Measurements from ENCODE around the gene ABCB11.

ABCB11 gene

GRCh38 chr2:169071455-169071854 lies 40.3 kb upstream of the ABCB11 start:
- DNase-seq (ENCODE audit: extremely low spot score) = no peak
- ChIA-PET POLR2A (no interaction called here), CTCF (no interaction called here)
- TF ChIP-seq PKNOX1 (IDR thresholded peaks at IDR 0.05) (no peak), ZNF384 (IDR thresholded peaks at IDR 0.05) (no peak)

- ChIA-PET POLR2A (no interaction called here), CTCF (interaction anchor here (1.0 kb wide), 1 partner anchor 40 kb away, joined by 3 read pairs; no protein-coding TSS in a partner anchor)
- TF ChIP-seq FOXA1 (IDR thresholded peaks at IDR 0.05) = no peak
- TF ChIP-seq TARDBP (IDR thresholded peaks at IDR 0.05) = no peak
- no peak for TF ChIP-seq SP1 (IDR thresholded peaks at IDR 0.05)
- no peak for TF ChIP-seq NFRKB (IDR thresholded peaks at IDR 0.05)
- TF ChIP-seq ZNF384 (IDR thresholded peaks at IDR 0.05) = no peak
- TF ChIP-seq L3MBTL2 (conservative IDR thresholded peaks at IDR 0.05) = no peak
- TF ChIP-seq CTBP1 (IDR thresholded peaks at IDR 0.05; ENCODE audit: borderline replicate concordance) = no peak
- TF ChIP-seq BHLHE40 (IDR thresholded peaks at IDR 0.05; ENCODE audit: borderline replicate concordance) = no peak
- TF ChIP-seq ELF4 (IDR thresholded peaks at IDR 0.05) = no peak
- no peak for TF ChIP-seq FOXK2 (IDR thresholded peaks at IDR 0.05)
- no peak for TF ChIP-seq LEF1 (IDR thresholded peaks at IDR 0.05; ENCODE audit: borderline replicate concordance)
- TF ChIP-seq PKNOX1 (IDR thresholded peaks at IDR 0.05) = no peak
- no peak for TF ChIP-seq FOXM1 (IDR thresholded peaks at IDR 0.05; ENCODE audit: borderline replicate concordance)
- no peak for TF ChIP-seq SUZ12 (IDR thresholded peaks at IDR 0.05)
- no peak for TF ChIP-seq HDGF (IDR thresholded peaks at IDR 0.05; ENCODE audit: borderline replicate concordance)
- TF ChIP-seq ARNT (IDR thresholded peaks at IDR 0.05) = no peak
- DNase-seq (ENCODE audit: extremely low spot score) = no peak
Observed at GRCh38 chr2:169069833-169070232, 38.7 kb upstream of the ABCB11 start.

GRCh38 chr2:169069341-169069740 lies 38.2 kb upstream of the ABCB11 start, which contains the start of gene DHRS9:
Gene DHRS9, plus strand, starts transcription at chr2:169069563. Its CDS starts 12,019 bp downstream, at chr2:169081582.
- DNase-seq (ENCODE audit: extremely low spot score) = no peak
- CTCF ChIA-PET = interaction anchor here (1.0 kb wide), 1 partner anchor 40 kb away, joined by 3 read pairs; no protein-coding TSS in a partner anchor
- POLR2A ChIA-PET = no interaction called here
- no peak for TF ChIP-seq ZNF384 (IDR thresholded peaks at IDR 0.05)
- TF ChIP-seq NFRKB (IDR thresholded peaks at IDR 0.05) = no peak
- no peak for TF ChIP-seq ARNT (IDR thresholded peaks at IDR 0.05)
- TF ChIP-seq ELF4 (IDR thresholded peaks at IDR 0.05) = no peak
- TF ChIP-seq SP1 (IDR thresholded peaks at IDR 0.05) = no peak
- no peak for TF ChIP-seq HDGF (IDR thresholded peaks at IDR 0.05; ENCODE audit: borderline replicate concordance)
- TF ChIP-seq LEF1 (IDR thresholded peaks at IDR 0.05; ENCODE audit: borderline replicate concordance) = no peak
- no peak for TF ChIP-seq TARDBP (IDR thresholded peaks at IDR 0.05)
- no peak for TF ChIP-seq L3MBTL2 (conservative IDR thresholded peaks at IDR 0.05)
- no peak for TF ChIP-seq FOXA1 (IDR thresholded peaks at IDR 0.05)
- no peak for TF ChIP-seq CTBP1 (IDR thresholded peaks at IDR 0.05; ENCODE audit: borderline replicate concordance)
- no peak for TF ChIP-seq BHLHE40 (IDR thresholded peaks at IDR 0.05; ENCODE audit: borderline replicate concordance)
- TF ChIP-seq SUZ12 (IDR thresholded peaks at IDR 0.05) = no peak
- TF ChIP-seq PKNOX1 (IDR thresholded peaks at IDR 0.05) = no peak
- no peak for TF ChIP-seq FOXM1 (IDR thresholded peaks at IDR 0.05; ENCODE audit: borderline replicate concordance)
- no peak for TF ChIP-seq FOXK2 (IDR thresholded peaks at IDR 0.05)

GRCh38 chr2:169066897-169067296 lies 35.8 kb upstream of the ABCB11 start:
- CTCF ChIA-PET = interaction anchor here (0.5 kb wide), 1 partner anchor 737 kb away, joined by 3 read pairs; no protein-coding TSS in a partner anchor
- no peak for DNase-seq (ENCODE audit: extremely low spot score)
- POLR2A ChIA-PET = no interaction called here
- no peak for TF ChIP-seq ZNF384 (IDR thresholded peaks at IDR 0.05)
- TF ChIP-seq SUZ12 (IDR thresholded peaks at IDR 0.05) = no peak
- TF ChIP-seq ARNT (IDR thresholded peaks at IDR 0.05) = no peak
- TF ChIP-seq TARDBP (IDR thresholded peaks at IDR 0.05) = no peak
- no peak for TF ChIP-seq HDGF (IDR thresholded peaks at IDR 0.05; ENCODE audit: borderline replicate concordance)
- TF ChIP-seq ELF4 (IDR thresholded peaks at IDR 0.05) = no peak

GRCh38 chr2:169065864-169066517 lies 34.9 kb upstream of the ABCB11 start:
- POLR2A ChIA-PET = no interaction called here
- CTCF ChIA-PET = no interaction called here
- no peak for DNase-seq (ENCODE audit: extremely low spot score)
- TF ChIP-seq ZNF384 (IDR thresholded peaks at IDR 0.05) (no peak), NFRKB (IDR thresholded peaks at IDR 0.05) (no peak), FOXK2 (IDR thresholded peaks at IDR 0.05) (no peak), FOXM1 (IDR thresholded peaks at IDR 0.05; ENCODE audit: borderline replicate concordance) (no peak), HDGF (IDR thresholded peaks at IDR 0.05; ENCODE audit: borderline replicate concordance) (no peak), CTBP1 (IDR thresholded peaks at IDR 0.05; ENCODE audit: borderline replicate concordance) (no peak), LEF1 (IDR thresholded peaks at IDR 0.05; ENCODE audit: borderline replicate concordance) (no peak), SP1 (IDR thresholded peaks at IDR 0.05) (no peak), PKNOX1 (IDR thresholded peaks at IDR 0.05) (no peak), FOXA1 (IDR thresholded peaks at IDR 0.05) (no peak), BHLHE40 (IDR thresholded peaks at IDR 0.05; ENCODE audit: borderline replicate concordance) (no peak), L3MBTL2 (conservative IDR thresholded peaks at IDR 0.05) (no peak), SUZ12 (IDR thresholded peaks at IDR 0.05) (no peak), ELF4 (IDR thresholded peaks at IDR 0.05) (no peak), ARNT (IDR thresholded peaks at IDR 0.05) (no peak), TARDBP (IDR thresholded peaks at IDR 0.05) (no peak)

Measured in HEK293T (cell line).